ENCODE measurements around the gene ROBO2.

GRCh38 chr3:77699125-77699691, 659.3 kb downstream of the ROBO2 start:
- TF ChIP-seq CTCF (conservative IDR thresholded peaks at IDR 0.05 in 1 of 2, IDR thresholded peaks at IDR 0.05 in 1 of 2; ENCODE audit: extremely low read depth in 1 of 2, insufficient read depth in 1 of 2, low read depth in 1 of 2, low read length in 2 of 2) (no peak), EZH2 (IDR thresholded peaks at IDR 0.05; ENCODE audit: borderline replicate concordance, low read length) (no peak)
